GM12878 (cell line): ENCODE data around the gene CBLB. TPM values are rescaled to one million over a fixed set of nuclear protein-coding genes. Genes with fewer than 3 reads are reported as not detected.

Experiments used
- ATAC-seq: fragments of 200-7000 bp; cut with Tn5 transposase; 3 replicates; pipeline ENCODE4 v1.9.1; 2020; ENCODE audit warnings: mild to moderate bottlenecking, moderate library complexity
- BruUV-seq: library from RNA; stranded (reverse); fragments of 400-500 nt; replicated peaks from 2 replicates; lab custom pipeline; 2021; lab: Mats Ljungman, UMichigan
- CTCF ChIA-PET: fragments of 300-600 bp; sonication (Branson Sonifier 250); formaldehyde crosslinking; extraction: SDS; loops from one replicate; lab custom pipeline; 2021; ENCODE audit warnings: inconsistent platforms; lab: Yijun Ruan, JAX
- POLR2A ChIA-PET: fragments of 350-600 bp; formaldehyde crosslinking; extraction: SDS; loops from one replicate; lab custom pipeline; 2021; ENCODE audit warnings: inconsistent platforms; lab: Charles Lee
- RAD21 ChIA-PET: fragments of 300-600 bp; sonication (Branson Sonifier 250); formaldehyde crosslinking; loops from one replicate; lab custom pipeline; 2023; ENCODE audit warnings: antibody characterized with exemption; ENCODE audit not compliant: unreplicated experiment; lab: Charles Lee
- SMC1A ChIA-PET: fragments of 300-600 bp; sonication (Branson Sonifier 250); formaldehyde crosslinking; loops from one replicate; lab custom pipeline; 2023; ENCODE audit not compliant: unreplicated experiment, uncharacterized antibody; lab: Charles Lee
- DNase-seq: peaks from one replicate; pipeline ENCODE4 v3.0.0-alpha.2; 2011; ENCODE audit warnings: low read depth, low spot score
- FAIRE-seq: peaks from 3 replicates; lab custom pipeline; 2011; peaks lifted over from hg19 to GRCh38; lab: Jason Lieb, UNC
- H2AFZ ChIP-seq: 2 replicates; pipeline ENCODE4 v1.6.0; 2011; ENCODE audit warnings: low read depth, low read length, control low read depth; ENCODE audit not compliant: control insufficient read depth
- H3K27ac ChIP-seq: 2 replicates; pipeline ENCODE4 v1.5.1; 2011; ENCODE audit warnings: control low read depth; ENCODE audit not compliant: control insufficient read depth, insufficient read depth
- H3K27me3 ChIP-seq, 2 experiments: replicated peaks in 1 of 2; 2 replicates each; pipeline versions ENCODE4 v1.6.0 to v1.6.1; 2011; ENCODE audit warnings: low read length in 1 of 2; ENCODE audit not compliant: control insufficient read depth in 2 of 2, insufficient read depth in 2 of 2
- H3K36me3 ChIP-seq, 2 experiments: 2 replicates each; pipeline ENCODE4 v1.5.1; 2011; ENCODE audit warnings: low read length in 1 of 2; ENCODE audit not compliant: control insufficient read depth in 2 of 2, insufficient read depth in 2 of 2
- H3K4me1 ChIP-seq: 2 replicates; pipeline ENCODE4 v1.6.1; 2011; ENCODE audit warnings: mild to moderate bottlenecking, low read length, moderate library complexity, mixed read lengths; ENCODE audit not compliant: control insufficient read depth, insufficient read depth
- H3K4me2 ChIP-seq: 2 replicates; pipeline ENCODE4 v1.6.0; 2011; ENCODE audit warnings: control low read depth; ENCODE audit not compliant: control insufficient read depth, insufficient read depth
- H3K4me3 ChIP-seq: fragments of 200-600 bp; sonication (generic); 2 replicates; pipeline ENCODE4 v1.5.1; 2016
- H3K79me2 ChIP-seq: 2 replicates; pipeline ENCODE4 v1.6.0; 2011; ENCODE audit warnings: low read length; ENCODE audit not compliant: control insufficient read depth, insufficient read depth
- H3K9ac ChIP-seq: 2 replicates; pipeline ENCODE4 v1.8.0; 2011; ENCODE audit warnings: low read length, control low read depth, mixed read lengths; ENCODE audit not compliant: control insufficient read depth, insufficient read depth
- H3K9me3 ChIP-seq: replicated peaks from 3 replicates; pipeline ENCODE4 v1.5.1; 2011; ENCODE audit warnings: mild to moderate bottlenecking, low read length; ENCODE audit not compliant: control insufficient read depth, insufficient read depth
- H4K20me1 ChIP-seq: 2 replicates; pipeline ENCODE4 v1.6.0; 2011; ENCODE audit not compliant: control insufficient read depth, insufficient read depth
- BCL11A ChIP-seq: IDR thresholded peaks from 2 replicates; pipeline ENCODE4 v1.6.1; 2011; ENCODE audit warnings: low read depth, low read length
- BHLHE40 ChIP-seq, 2 experiments: fragments of 450-650 bp in 1 of 2; IDR thresholded peaks; 2 replicates each; pipeline ENCODE4 v1.6.1; 2011 to 2017; ENCODE audit warnings: low read depth in 2 of 2, borderline replicate concordance in 1 of 2, improper control_type of control experiment in 1 of 2, low read length in 1 of 2, mild to moderate bottlenecking in 1 of 2
- CBFB ChIP-seq: IDR thresholded peaks from 2 replicates; pipeline ENCODE4 v1.6.1; 2016; ENCODE audit warnings: antibody characterized with exemption, low read depth
- CHD4 ChIP-seq: fragments of 200-600 bp; sonication (generic); IDR thresholded peaks from 2 replicates; pipeline ENCODE4 v1.6.1; 2016; ENCODE audit warnings: mild to moderate bottlenecking
- FOXK2 ChIP-seq: fragments of 450-650 bp; IDR thresholded peaks from 2 replicates; pipeline ENCODE4 v1.6.1; 2017; ENCODE audit warnings: mild to moderate bottlenecking, moderate library complexity
- HCFC1 ChIP-seq: fragments of 150-350 bp; IDR thresholded peaks from 2 replicates; pipeline ENCODE4 v1.6.1; 2014; ENCODE audit warnings: low read length
- HDGF ChIP-seq: fragments of 450-650 bp; IDR thresholded peaks from 2 replicates; pipeline ENCODE4 v1.6.1; 2016; ENCODE audit warnings: antibody characterized with exemption
- JUND ChIP-seq: IDR thresholded peaks from 2 replicates; pipeline ENCODE4 v1.6.1; 2012; ENCODE audit warnings: low read depth, mild to moderate bottlenecking, low read length, improper control_type of control experiment, moderate library complexity
- NR2C1 ChIP-seq: fragments of 450-650 bp; IDR thresholded peaks from 2 replicates; pipeline ENCODE4 v1.6.1; 2017; ENCODE audit warnings: antibody characterized with exemption, mild to moderate bottlenecking, moderate library complexity
- POLR2A ChIP-seq: IDR thresholded peaks from 2 replicates; pipeline ENCODE4 v1.6.1; 2011; ENCODE audit warnings: low read depth, mild to moderate bottlenecking, low read length
- RAD51 ChIP-seq: fragments of 450-650 bp; IDR thresholded peaks from 2 replicates; pipeline ENCODE4 v1.6.1; 2016; ENCODE audit warnings: moderate library complexity, mild to moderate bottlenecking, inconsistent platforms
- RCOR1 ChIP-seq: conservative IDR thresholded peaks from 2 replicates; pipeline ENCODE4 v1.6.1; 2012; ENCODE audit warnings: low read depth, low read length, improper control_type of control experiment
- RUNX3 ChIP-seq: IDR thresholded peaks from 2 replicates; pipeline ENCODE4 v1.6.1; 2012; ENCODE audit warnings: low read length, inconsistent platforms
- SREBF1 ChIP-seq: IDR thresholded peaks from 2 replicates; pipeline ENCODE4 v1.6.1; 2012; ENCODE audit warnings: mild to moderate bottlenecking, low read length
- YY1 ChIP-seq: IDR thresholded peaks from 2 replicates; pipeline ENCODE4 v1.6.1; 2011; ENCODE audit warnings: low read depth, mild to moderate bottlenecking, low read length
- ZNF622 ChIP-seq: fragments of 450-650 bp; IDR thresholded peaks from 2 replicates; pipeline ENCODE4 v1.6.1; 2017; ENCODE audit warnings: mild to moderate bottlenecking, inconsistent platforms
- ZSCAN29 ChIP-seq: fragments of 450-650 bp; IDR thresholded peaks from 2 replicates; pipeline ENCODE4 v1.6.1; 2017; ENCODE audit warnings: mild to moderate bottlenecking, moderate library complexity
- WGBS: methylation state at CpG from one replicate; pipeline ENCODE4 v1.1.6; 2016; ENCODE audit warnings: low lambda C conversion rate; ENCODE audit not compliant: insufficient replicate concordance, insufficient coverage; ENCODE audit errors: missing lambda C conversion rate; 5-methylcytosine and 5-hydroxymethylcytosine counted together
- in situ Hi-C: fragments of 300-500 bp; cut with MboI; formaldehyde crosslinking; loops from 9 replicates; pipeline ENCODE4 v1.14.3; 2018; ENCODE audit warnings: mixed read lengths
- intact Hi-C: fragments of 100-400 bp; cut with micrococcal nuclease; formaldehyde crosslinking; loops from one replicate; pipeline ENCODE4 v1.14.2; 2022; ENCODE audit not compliant: unreplicated experiment
- polyA plus RNA-seq, 11 experiments: library from polyadenylated mRNA; depleted of rRNA in 4 of 11; unstranded in 6 of 11; stranded (reverse) in 5 of 11; fragments of >200 nt; fragmentation: Nextera tagmentation in 4 of 11; fragmentation: Illumina TruSeq in 1 of 11; extraction: Ambion mirVana in 4 of 11; extraction: Trizol in 1 of 11; gene quantifications; 1 replicate in 1 of 11; 2 replicates in 10 of 11; pipeline versions ENCODE4 v1.2.1 to v1.2.3, GENCODE V29; 2011 to 2016; ENCODE audit warnings: inconsistent platforms in 2 of 11, missing spikeins in 2 of 11, low read depth in 1 of 11
- total RNA-seq, 4 experiments: library from RNA; depleted of rRNA in 3 of 4; stranded (reverse); fragments of >200 nt in 3 of 4; fragmentation: Illumina TruSeq in 1 of 4; extraction: Trizol in 1 of 4; gene quantifications; 2 replicates each; pipeline versions ENCODE4 v1.2.1 to v1.2.3, GENCODE V29; 2013 to 2021
- TF ChIP-seq, protein P1 (sequence below): fragments of 450-650 bp; IDR thresholded peaks from 2 replicates; pipeline ENCODE4 v1.6.1; 2016; ENCODE audit warnings: mild to moderate bottlenecking, moderate library complexity, borderline replicate concordance
- TF ChIP-seq, protein P2 (sequence below): fragments of 450-650 bp; formaldehyde crosslinking; IDR thresholded peaks from 2 replicates; pipeline ENCODE4 v1.5.0; 2022; ENCODE audit warnings: mild to moderate bottlenecking, missing genetic modification characterization

CBLB gene
- total and polyA plus RNA-seq, 10 of the 15 experiments (the other 5 are each of a cell fraction or from before 2014, with no cell fraction given) = 17.2 to 107 (median 41.9) TPM

DNA sequence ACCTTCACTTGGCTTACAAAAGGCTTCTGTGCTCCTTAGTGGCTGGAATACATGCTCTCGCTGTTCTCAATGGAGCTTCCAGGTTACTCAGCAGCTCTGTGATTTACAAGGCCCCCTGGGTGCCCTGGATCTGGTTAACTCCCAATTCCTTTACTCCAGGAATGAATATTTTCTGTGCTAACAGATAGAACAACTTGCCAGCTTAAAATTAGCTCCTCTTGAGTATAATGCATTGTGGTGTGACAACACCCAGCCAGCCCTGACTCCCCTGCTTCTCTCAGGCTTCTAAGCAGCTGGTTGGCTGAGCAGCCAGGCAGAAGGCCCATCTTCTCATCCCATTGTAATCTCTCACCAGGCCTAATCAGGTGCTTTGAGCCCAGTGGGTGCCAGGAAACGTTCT lies 255.7 kb downstream of the CBLB start:
- Histone ChIP-seq H3K27ac (no peak overlapping the region), H3K9me3 (no peaks in the 10 kb centered on the region), H3K27me3 (no peaks in the 10 kb centered on the region), H3K36me3 (no peaks in the 10 kb centered on the region), H3K4me1 (no peaks in the 10 kb centered on the region), H2AFZ (no peak overlapping the region), H3K4me3 (no peak overlapping the region), H3K4me2 (no peak overlapping the region), H4K20me1 (no peaks in the 10 kb centered on the region), H3K9ac (no peak overlapping the region), H3K79me2 (no peaks in the 10 kb centered on the region)
- 40% methylated on average over 2 of the region's 2 CpGs for WGBS
- RAD21 ChIA-PET = no interaction called here
- in situ Hi-C loops = no loop called here
- POLR2A ChIA-PET = no interaction called here
- DNase-seq = no peak
- SMC1A ChIA-PET = interaction anchor here (1.2 kb wide), 1 partner anchor 10 kb away, joined by 4 read pairs; no protein-coding TSS in a partner anchor
- no peak for ATAC-seq
- intact Hi-C loops = no loop called here
- CTCF ChIA-PET = no interaction called here
- BruUV-seq = no TSS peak
- no peak for FAIRE-seq
- no peak for TF ChIP-seq BCL11A
- TF ChIP-seq ZNF622 = no peak
- no peak for TF ChIP-seq RAD51
- no peak for TF ChIP-seq BHLHE40 (IDR thresholded peaks at IDR 0.05; ENCODE audit: borderline replicate concordance in 1 of 2, low read depth in 2 of 2, low read length in 1 of 2)
- TF ChIP-seq NR2C1 = no peak
- TF ChIP-seq ZSCAN29 = no peak
- no peak for TF ChIP-seq JUND
- TF ChIP-seq FOXK2 = no peak
- TF ChIP-seq, protein P1, sequence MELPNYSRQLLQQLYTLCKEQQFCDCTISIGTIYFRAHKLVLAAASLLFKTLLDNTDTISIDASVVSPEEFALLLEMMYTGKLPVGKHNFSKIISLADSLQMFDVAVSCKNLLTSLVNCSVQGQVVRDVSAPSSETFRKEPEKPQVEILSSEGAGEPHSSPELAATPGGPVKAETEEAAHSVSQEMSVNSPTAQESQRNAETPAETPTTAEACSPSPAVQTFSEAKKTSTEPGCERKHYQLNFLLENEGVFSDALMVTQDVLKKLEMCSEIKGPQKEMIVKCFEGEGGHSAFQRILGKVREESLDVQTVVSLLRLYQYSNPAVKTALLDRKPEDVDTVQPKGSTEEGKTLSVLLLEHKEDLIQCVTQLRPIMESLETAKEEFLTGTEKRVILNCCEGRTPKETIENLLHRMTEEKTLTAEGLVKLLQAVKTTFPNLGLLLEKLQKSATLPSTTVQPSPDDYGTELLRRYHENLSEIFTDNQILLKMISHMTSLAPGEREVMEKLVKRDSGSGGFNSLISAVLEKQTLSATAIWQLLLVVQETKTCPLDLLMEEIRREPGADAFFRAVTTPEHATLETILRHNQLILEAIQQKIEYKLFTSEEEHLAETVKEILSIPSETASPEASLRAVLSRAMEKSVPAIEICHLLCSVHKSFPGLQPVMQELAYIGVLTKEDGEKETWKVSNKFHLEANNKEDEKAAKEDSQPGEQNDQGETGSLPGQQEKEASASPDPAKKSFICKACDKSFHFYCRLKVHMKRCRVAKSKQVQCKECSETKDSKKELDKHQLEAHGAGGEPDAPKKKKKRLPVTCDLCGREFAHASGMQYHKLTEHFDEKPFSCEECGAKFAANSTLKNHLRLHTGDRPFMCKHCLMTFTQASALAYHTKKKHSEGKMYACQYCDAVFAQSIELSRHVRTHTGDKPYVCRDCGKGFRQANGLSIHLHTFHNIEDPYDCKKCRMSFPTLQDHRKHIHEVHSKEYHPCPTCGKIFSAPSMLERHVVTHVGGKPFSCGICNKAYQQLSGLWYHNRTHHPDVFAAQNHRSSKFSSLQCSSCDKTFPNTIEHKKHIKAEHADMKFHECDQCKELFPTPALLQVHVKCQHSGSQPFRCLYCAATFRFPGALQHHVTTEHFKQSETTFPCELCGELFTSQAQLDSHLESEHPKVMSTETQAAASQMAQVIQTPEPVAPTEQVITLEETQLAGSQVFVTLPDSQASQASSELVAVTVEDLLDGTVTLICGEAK = no peak
- TF ChIP-seq POLR2A = no peak
- TF ChIP-seq, protein P2, sequence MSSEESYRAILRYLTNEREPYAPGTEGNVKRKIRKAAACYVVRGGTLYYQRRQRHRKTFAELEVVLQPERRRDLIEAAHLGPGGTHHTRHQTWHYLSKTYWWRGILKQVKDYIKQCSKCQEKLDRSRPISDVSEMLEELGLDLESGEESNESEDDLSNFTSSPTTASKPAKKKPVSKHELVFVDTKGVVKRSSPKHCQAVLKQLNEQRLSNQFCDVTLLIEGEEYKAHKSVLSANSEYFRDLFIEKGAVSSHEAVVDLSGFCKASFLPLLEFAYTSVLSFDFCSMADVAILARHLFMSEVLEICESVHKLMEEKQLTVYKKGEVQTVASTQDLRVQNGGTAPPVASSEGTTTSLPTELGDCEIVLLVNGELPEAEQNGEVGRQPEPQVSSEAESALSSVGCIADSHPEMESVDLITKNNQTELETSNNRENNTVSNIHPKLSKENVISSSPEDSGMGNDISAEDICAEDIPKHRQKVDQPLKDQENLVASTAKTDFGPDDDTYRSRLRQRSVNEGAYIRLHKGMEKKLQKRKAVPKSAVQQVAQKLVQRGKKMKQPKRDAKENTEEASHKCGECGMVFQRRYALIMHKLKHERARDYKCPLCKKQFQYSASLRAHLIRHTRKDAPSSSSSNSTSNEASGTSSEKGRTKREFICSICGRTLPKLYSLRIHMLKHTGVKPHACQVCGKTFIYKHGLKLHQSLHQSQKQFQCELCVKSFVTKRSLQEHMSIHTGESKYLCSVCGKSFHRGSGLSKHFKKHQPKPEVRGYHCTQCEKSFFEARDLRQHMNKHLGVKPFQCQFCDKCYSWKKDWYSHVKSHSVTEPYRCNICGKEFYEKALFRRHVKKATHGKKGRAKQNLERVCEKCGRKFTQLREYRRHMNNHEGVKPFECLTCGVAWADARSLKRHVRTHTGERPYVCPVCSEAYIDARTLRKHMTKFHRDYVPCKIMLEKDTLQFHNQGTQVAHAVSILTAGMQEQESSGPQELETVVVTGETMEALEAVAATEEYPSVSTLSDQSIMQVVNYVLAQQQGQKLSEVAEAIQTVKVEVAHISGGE (CRISPR knock-in tag) = no peak
- no peak for TF ChIP-seq YY1
- no peak for TF ChIP-seq HCFC1
- no peak for TF ChIP-seq RCOR1
- no peak for TF ChIP-seq CBFB
- TF ChIP-seq RUNX3 = no peak
- no peak for TF ChIP-seq SREBF1
- TF ChIP-seq CHD4 = no peak
- TF ChIP-seq HDGF = no peak
